PC-9 (cell line): ENCODE data around the gene GIT1.

Source experiments
- EZH2 ChIP-seq: fragments of 200-600 bp; sonication (generic); IDR thresholded peaks from 2 replicates; pipeline ENCODE4 v1.8.0; 2017; ENCODE audit warnings: antibody characterized with exemption, low read depth
- TF ChIP-seq, protein P1 (sequence below): fragments of 200-600 bp; sonication (generic); conservative IDR thresholded peaks from 2 replicates; pipeline ENCODE4 v1.6.1; 2017; ENCODE audit warnings: mixed run types, antibody characterized with exemption, mild to moderate bottlenecking, moderate library complexity

DNA sequence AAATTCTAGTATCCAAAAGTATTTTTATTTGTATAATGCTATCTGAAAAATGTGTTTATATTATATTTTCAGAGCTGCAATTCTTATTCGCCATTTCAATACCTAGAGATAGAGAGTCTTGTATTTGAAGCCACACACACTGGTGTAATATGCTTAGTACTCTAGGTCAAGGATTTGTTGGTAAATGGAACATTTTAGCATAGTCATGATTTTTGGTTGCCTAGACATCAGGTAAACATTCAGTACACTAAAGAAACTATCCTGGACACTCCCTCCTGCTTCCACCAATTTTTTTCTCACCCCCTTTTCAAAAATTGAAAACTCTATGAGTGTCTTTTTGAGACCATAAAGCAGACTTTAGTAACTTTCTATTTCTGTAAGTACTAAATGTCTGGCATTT, 43.4 kb downstream of the GIT1 start:
- TF ChIP-seq, protein P1, sequence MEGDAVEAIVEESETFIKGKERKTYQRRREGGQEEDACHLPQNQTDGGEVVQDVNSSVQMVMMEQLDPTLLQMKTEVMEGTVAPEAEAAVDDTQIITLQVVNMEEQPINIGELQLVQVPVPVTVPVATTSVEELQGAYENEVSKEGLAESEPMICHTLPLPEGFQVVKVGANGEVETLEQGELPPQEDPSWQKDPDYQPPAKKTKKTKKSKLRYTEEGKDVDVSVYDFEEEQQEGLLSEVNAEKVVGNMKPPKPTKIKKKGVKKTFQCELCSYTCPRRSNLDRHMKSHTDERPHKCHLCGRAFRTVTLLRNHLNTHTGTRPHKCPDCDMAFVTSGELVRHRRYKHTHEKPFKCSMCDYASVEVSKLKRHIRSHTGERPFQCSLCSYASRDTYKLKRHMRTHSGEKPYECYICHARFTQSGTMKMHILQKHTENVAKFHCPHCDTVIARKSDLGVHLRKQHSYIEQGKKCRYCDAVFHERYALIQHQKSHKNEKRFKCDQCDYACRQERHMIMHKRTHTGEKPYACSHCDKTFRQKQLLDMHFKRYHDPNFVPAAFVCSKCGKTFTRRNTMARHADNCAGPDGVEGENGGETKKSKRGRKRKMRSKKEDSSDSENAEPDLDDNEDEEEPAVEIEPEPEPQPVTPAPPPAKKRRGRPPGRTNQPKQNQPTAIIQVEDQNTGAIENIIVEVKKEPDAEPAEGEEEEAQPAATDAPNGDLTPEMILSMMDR = no peak
- no peak for TF ChIP-seq EZH2
